ENCODE results near the gene LPP.

Gene LPP

DNA sequence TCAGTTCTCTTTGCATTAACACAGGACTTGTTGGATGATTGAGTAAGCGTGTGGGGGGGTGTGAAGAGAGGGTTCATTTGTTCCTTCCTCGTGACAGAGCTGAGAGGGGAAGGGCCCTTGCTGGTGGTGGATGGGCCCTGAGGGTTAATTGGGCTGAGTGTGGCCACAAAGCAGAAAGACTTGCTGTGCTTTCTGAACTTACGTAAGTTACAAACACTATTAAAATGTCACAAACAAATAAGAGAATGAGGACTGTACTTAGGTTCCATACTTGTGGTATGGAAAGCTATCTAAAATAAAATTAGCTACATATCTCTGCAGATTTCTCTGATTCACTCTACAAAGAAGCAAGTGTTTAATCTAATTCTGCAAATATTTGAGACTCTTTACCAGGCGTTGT lies 231.3 kb downstream of the LPP start:
- no peak overlapping the region for H3K27ac ChIP-seq (ENCODE audit: low read depth, low read length, severe bottlenecking)

GRCh38 chr3:188389711-188390342 lies 235.9 kb downstream of the LPP start:
- Histone ChIP-seq H3K4me1 (ENCODE audit: control insufficient read depth, insufficient read depth, low read length, poor library complexity, severe bottlenecking) (peaks cover 10% of the 10 kb centered on the region), H3K4me3 (ENCODE audit: extremely low read depth, insufficient read depth, low read length, poor library complexity, severe bottlenecking) (no peak overlapping the region), H3K9me3 (ENCODE audit: control insufficient read depth, low read length) (no peaks in the 10 kb centered on the region), H3K36me3 (ENCODE audit: control insufficient read depth, insufficient read depth, low read length) (no peaks in the 10 kb centered on the region), H3K27ac (ENCODE audit: low read depth, low read length, severe bottlenecking) (no peak overlapping the region)
- 93 to 94% methylated on average over 2 to 3 of the region's 5 CpGs for WGBS, 2 experiments (ENCODE audit: insufficient coverage in 2 of 2)

More for the DNA sequence above, 231.3 kb downstream of the LPP start:
- Histone ChIP-seq H3K4me3 (ENCODE audit: extremely low read depth, insufficient read depth, low read length, poor library complexity, severe bottlenecking) (no peak overlapping the region), H3K36me3 (ENCODE audit: control insufficient read depth, insufficient read depth, low read length) (peaks cover 3% of the 10 kb centered on the region), H3K4me1 (ENCODE audit: control insufficient read depth, insufficient read depth, low read length, poor library complexity, severe bottlenecking) (peaks cover 5% of the 10 kb centered on the region), H3K9me3 (ENCODE audit: control insufficient read depth, low read length) (no peaks in the 10 kb centered on the region)
- WGBS, 2 experiments (ENCODE audit: insufficient coverage in 2 of 2), result 90 to 100% methylated on average over 1 to 2 of the region's 4 CpGs

- peak overlapping the region; percentile 37 for H3K27ac ChIP-seq (ENCODE audit: low read depth, low read length, severe bottlenecking)
- no peaks in the 10 kb centered on the region for H3K9me3 ChIP-seq (ENCODE audit: control insufficient read depth, low read length)
- no peaks in the 10 kb centered on the region for H3K36me3 ChIP-seq (ENCODE audit: control insufficient read depth, insufficient read depth, low read length)
- peaks cover 6% of the 10 kb centered on the region for H3K4me1 ChIP-seq (ENCODE audit: control insufficient read depth, insufficient read depth, low read length, poor library complexity, severe bottlenecking)
- 80 to 100% methylated on average over 1 of the region's 4 CpGs for whole genome bisulfite sequencing, 2 experiments (ENCODE audit: insufficient coverage in 2 of 2)
- H3K4me3 ChIP-seq (ENCODE audit: extremely low read depth, insufficient read depth, low read length, poor library complexity, severe bottlenecking), result no peak overlapping the region
Observed at GRCh38 chr3:188390343-188390718, 236.4 kb downstream of the LPP start.

DNA sequence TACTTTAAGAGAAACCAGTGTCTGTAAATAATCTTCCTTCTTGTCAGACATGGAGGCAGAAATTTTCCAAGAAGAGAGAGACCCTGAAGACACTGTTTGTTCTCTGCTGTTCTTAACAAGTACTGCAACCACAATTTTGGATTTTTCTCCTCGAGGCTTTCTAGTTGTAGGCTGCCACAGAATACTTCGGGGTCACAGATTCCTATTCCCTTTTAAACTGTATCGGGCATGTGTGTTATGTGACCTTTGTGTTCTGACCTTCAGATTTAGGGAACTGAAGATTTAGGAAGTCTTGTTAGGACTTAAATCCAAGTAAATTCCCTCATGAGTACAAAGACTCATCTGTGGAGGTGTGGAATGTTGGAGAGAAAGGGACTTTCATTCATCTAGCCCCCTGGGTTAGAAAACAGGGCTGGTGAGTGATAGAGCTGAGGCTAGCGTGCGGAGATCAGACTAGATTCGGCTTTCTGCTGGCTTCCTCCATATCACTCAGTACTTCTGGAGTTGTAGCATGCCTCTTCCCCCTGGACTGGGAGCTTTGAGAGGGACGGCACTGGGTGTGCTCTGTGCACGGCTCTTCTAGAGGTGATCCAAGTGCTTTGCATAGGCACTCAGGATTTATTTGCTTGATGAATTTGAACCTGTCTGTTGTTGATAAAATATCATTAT lies 237.0 kb downstream of the LPP start:
- Histone ChIP-seq H3K9me3 (ENCODE audit: control insufficient read depth, low read length) (no peaks in the 10 kb centered on the region), H3K27ac (ENCODE audit: low read depth, low read length, severe bottlenecking) (peak overlapping the region; percentile 37), H3K4me3 (ENCODE audit: extremely low read depth, insufficient read depth, low read length, poor library complexity, severe bottlenecking) (no peak overlapping the region), H3K36me3 (ENCODE audit: control insufficient read depth, insufficient read depth, low read length) (no peaks in the 10 kb centered on the region), H3K4me1 (ENCODE audit: control insufficient read depth, insufficient read depth, low read length, poor library complexity, severe bottlenecking) (peaks cover 6% of the 10 kb centered on the region)
- 30 to 100% methylated on average over 2 to 3 of the region's 8 CpGs for WGBS, 2 experiments (ENCODE audit: insufficient coverage in 2 of 2)

DNA sequence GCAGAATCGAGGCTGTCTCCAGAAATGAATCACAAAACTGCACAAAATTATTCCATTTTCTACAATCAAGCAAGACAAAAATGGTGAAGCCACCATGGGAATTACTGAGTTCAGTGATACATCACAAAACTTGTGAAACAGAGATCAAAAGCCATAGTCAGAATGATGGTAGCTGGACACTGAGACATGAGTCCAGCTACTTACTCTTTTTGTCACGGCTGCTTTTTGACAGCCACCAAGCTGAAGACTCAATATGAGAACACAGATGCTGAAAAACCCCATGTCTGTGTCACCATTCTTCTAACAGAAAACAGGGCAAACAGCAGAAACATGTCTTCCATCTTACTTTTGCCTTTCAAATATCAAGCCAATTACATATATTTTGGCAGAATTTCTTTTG lies 237.6 kb downstream of the LPP start:
- Histone ChIP-seq H3K36me3 (ENCODE audit: control insufficient read depth, insufficient read depth, low read length) (no peaks in the 10 kb centered on the region), H3K9me3 (ENCODE audit: control insufficient read depth, low read length) (no peaks in the 10 kb centered on the region), H3K27ac (ENCODE audit: low read depth, low read length, severe bottlenecking) (no peak overlapping the region), H3K4me3 (ENCODE audit: extremely low read depth, insufficient read depth, low read length, poor library complexity, severe bottlenecking) (no peak overlapping the region), H3K4me1 (ENCODE audit: control insufficient read depth, insufficient read depth, low read length, poor library complexity, severe bottlenecking) (peaks cover 6% of the 10 kb centered on the region)
- WGBS, 2 experiments (ENCODE audit: insufficient coverage in 2 of 2), result 83 to 100% methylated on average over 1 of the region's 2 CpGs

DNA sequence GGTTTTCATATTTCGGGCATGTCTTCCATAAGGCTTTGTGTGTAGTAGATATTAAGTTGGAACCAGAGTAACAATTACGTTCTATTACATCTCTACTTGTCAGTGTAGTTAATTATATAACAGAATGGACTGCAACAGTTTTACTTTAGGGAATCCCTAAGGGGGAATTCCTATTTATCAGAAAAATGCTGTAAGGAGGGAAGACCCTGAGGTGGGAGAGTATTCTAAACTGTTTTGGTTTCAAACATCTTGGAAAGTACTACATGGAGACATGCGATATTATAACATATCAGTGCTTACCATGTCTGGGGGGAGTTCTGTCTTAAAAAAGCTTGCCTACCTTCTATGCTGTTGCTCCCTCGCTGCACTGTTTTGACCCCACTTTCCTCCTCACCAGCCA lies 238.1 kb downstream of the LPP start:
- no peaks in the 10 kb centered on the region for H3K9me3 ChIP-seq (ENCODE audit: control insufficient read depth, low read length)
- no peak overlapping the region for H3K4me3 ChIP-seq (ENCODE audit: extremely low read depth, insufficient read depth, low read length, poor library complexity, severe bottlenecking)
- peaks cover 6% of the 10 kb centered on the region for H3K4me1 ChIP-seq (ENCODE audit: control insufficient read depth, insufficient read depth, low read length, poor library complexity, severe bottlenecking)
- WGBS, 2 experiments (ENCODE audit: insufficient coverage in 2 of 2), result no CpG with 5 or more reads among the region's 4 CpGs
- H3K27ac ChIP-seq (ENCODE audit: low read depth, low read length, severe bottlenecking), result no peak overlapping the region
- H3K36me3 ChIP-seq (ENCODE audit: control insufficient read depth, insufficient read depth, low read length), result no peaks in the 10 kb centered on the region

- WGBS, 2 experiments (ENCODE audit: insufficient coverage in 2 of 2), result 67% methylated on average over 1 of the region's 1 CpG; no CpG with 5 or more reads in 1 of the 2 experiments
Observed at GRCh38 chr3:188394623-188395022, 240.7 kb downstream of the LPP start.

GRCh38 chr3:188396251-188396650 lies 242.3 kb downstream of the LPP start:
- Histone ChIP-seq H3K4me1 (ENCODE audit: control insufficient read depth, insufficient read depth, low read length, poor library complexity, severe bottlenecking) (peaks cover 2% of the 10 kb centered on the region), H3K36me3 (ENCODE audit: control insufficient read depth, insufficient read depth, low read length) (no peaks in the 10 kb centered on the region), H3K27ac (ENCODE audit: low read depth, low read length, severe bottlenecking) (no peak overlapping the region), H3K9me3 (ENCODE audit: control insufficient read depth, low read length) (no peaks in the 10 kb centered on the region), H3K4me3 (ENCODE audit: extremely low read depth, insufficient read depth, low read length, poor library complexity, severe bottlenecking) (no peak overlapping the region)
- 94 to 100% methylated on average over 2 of the region's 2 CpGs for WGBS, 2 experiments (ENCODE audit: insufficient coverage in 2 of 2)

More at GRCh38 chr3:188394623-188395022, 240.7 kb downstream of the LPP start:
- Histone ChIP-seq H3K27ac (ENCODE audit: low read depth, low read length, severe bottlenecking) (no peak overlapping the region), H3K4me1 (ENCODE audit: control insufficient read depth, insufficient read depth, low read length, poor library complexity, severe bottlenecking) (peaks cover 6% of the 10 kb centered on the region), H3K9me3 (ENCODE audit: control insufficient read depth, low read length) (no peaks in the 10 kb centered on the region), H3K4me3 (ENCODE audit: extremely low read depth, insufficient read depth, low read length, poor library complexity, severe bottlenecking) (no peak overlapping the region), H3K36me3 (ENCODE audit: control insufficient read depth, insufficient read depth, low read length) (no peaks in the 10 kb centered on the region)

GRCh38 chr3:188396900-188397299 lies 242.9 kb downstream of the LPP start:
- Histone ChIP-seq H3K4me1 (ENCODE audit: control insufficient read depth, insufficient read depth, low read length, poor library complexity, severe bottlenecking) (no peaks in the 10 kb centered on the region), H3K27ac (ENCODE audit: low read depth, low read length, severe bottlenecking) (no peak overlapping the region), H3K4me3 (ENCODE audit: extremely low read depth, insufficient read depth, low read length, poor library complexity, severe bottlenecking) (no peak overlapping the region)

GRCh38 chr3:188397766-188398705 lies 244.1 kb downstream of the LPP start:
- Histone ChIP-seq H3K4me3 (ENCODE audit: extremely low read depth, insufficient read depth, low read length, poor library complexity, severe bottlenecking) (no peak overlapping the region), H3K9me3 (ENCODE audit: control insufficient read depth, low read length) (no peaks in the 10 kb centered on the region), H3K4me1 (ENCODE audit: control insufficient read depth, insufficient read depth, low read length, poor library complexity, severe bottlenecking) (no peaks in the 10 kb centered on the region), H3K27ac (ENCODE audit: low read depth, low read length, severe bottlenecking) (no peak overlapping the region), H3K36me3 (ENCODE audit: control insufficient read depth, insufficient read depth, low read length) (no peaks in the 10 kb centered on the region)
- WGBS, 2 experiments (ENCODE audit: insufficient coverage in 2 of 2), result 93 to 94% methylated on average over 10 to 11 of the region's 12 CpGs

More at GRCh38 chr3:188396900-188397299, 242.9 kb downstream of the LPP start:
- Histone ChIP-seq H3K36me3 (ENCODE audit: control insufficient read depth, insufficient read depth, low read length) (no peaks in the 10 kb centered on the region), H3K9me3 (ENCODE audit: control insufficient read depth, low read length) (no peaks in the 10 kb centered on the region)
- 90 to 100% methylated on average over 1 to 2 of the region's 3 CpGs for WGBS, 2 experiments (ENCODE audit: insufficient coverage in 2 of 2)

Measured in mesodermal cell (in vitro differentiated cells).